A549 (cell line): ENCODE data around the gene SAP130. TPM values are rescaled to one million over a fixed set of nuclear protein-coding genes. Genes with fewer than 3 reads are reported as not detected.

Experiments used
- ATAC-seq, 2 experiments: fragments of 200-7000 bp in 1 of 2; fragments of >200 bp in 1 of 2; cut with Nextera tagmentation in 1 of 2; cut with Tn5 transposase in 1 of 2; 3 replicates each; pipeline versions ENCODE4 v1.8.0 to v1.9.1; 2018 to 2020; ENCODE audit warnings: mild to moderate bottlenecking in 1 of 2, moderate library complexity in 1 of 2
- CTCF ChIA-PET: fragments of 300-600 bp; sonication (Branson Sonifier 250); formaldehyde crosslinking; extraction: SDS; loops from one replicate; lab custom pipeline; 2021; ENCODE audit warnings: antibody characterized with exemption, inconsistent platforms; lab: Yijun Ruan, JAX
- POLR2A ChIA-PET: fragments of 350-600 bp; formaldehyde crosslinking; extraction: SDS; loops from one replicate; lab custom pipeline; 2021; ENCODE audit warnings: antibody characterized with exemption, inconsistent platforms; lab: Yijun Ruan, JAX
- DNase-seq, 2 experiments: peaks; one replicate each; pipeline versions ENCODE4 v3.0.0 to v3.0.0-alpha.2; 2011 to 2016; ENCODE audit warnings: low read depth in 1 of 2, low spot score in 1 of 2
- FAIRE-seq: peaks from 2 replicates; lab custom pipeline; 2011; peaks lifted over from hg19 to GRCh38; lab: Jason Lieb, UNC
- H3K27ac ChIP-seq, 2 experiments: fragments of >200 bp; sonication (Bioruptor Twin); formaldehyde crosslinking; 3 replicates each; pipeline ENCODE4 v1.5.1; 2016 to 2017
- H3K4me1 ChIP-seq: fragments of >200 bp; sonication (Bioruptor Twin); formaldehyde crosslinking; 3 replicates; pipeline ENCODE4 v1.6.1; 2016
- H3K4me2 ChIP-seq: fragments of >200 bp; sonication (Bioruptor Twin); formaldehyde crosslinking; 3 replicates; pipeline ENCODE4 v1.6.1; 2016
- H3K4me3 ChIP-seq: fragments of >200 bp; sonication (Bioruptor Twin); formaldehyde crosslinking; 3 replicates; pipeline ENCODE4 v1.5.1; 2016
- H3K9me3 ChIP-seq: fragments of >200 bp; sonication (Bioruptor Twin); formaldehyde crosslinking; 3 replicates; pipeline ENCODE4 v1.6.1; 2016
- ATOH8 ChIP-seq: fragments of 250-450 bp; sonication (Bioruptor Pico); IDR thresholded peaks from 2 replicates; pipeline ENCODE4 v1.5.0; 2020; ENCODE audit warnings: low read depth, mild to moderate bottlenecking, moderate library complexity
- BHLHE40 ChIP-seq: IDR thresholded peaks from 2 replicates; pipeline ENCODE4 v1.6.1; 2012; ENCODE audit warnings: low read depth, low read length, inconsistent platforms
- CBX2 ChIP-seq: fragments of 200-600 bp; sonication (generic); IDR thresholded peaks from 2 replicates; pipeline ENCODE4 v1.6.1; 2016; ENCODE audit warnings: low read depth, mild to moderate bottlenecking, borderline replicate concordance
- CHD4 ChIP-seq: fragments of 200-600 bp; sonication (generic); IDR thresholded peaks from 2 replicates; pipeline ENCODE4 v1.6.1; 2016; ENCODE audit warnings: antibody characterized with exemption, mild to moderate bottlenecking, borderline replicate concordance
- CTCF ChIP-seq: fragments of >200 bp; sonication (Bioruptor Twin); formaldehyde crosslinking; IDR thresholded peaks from 3 replicates; pipeline ENCODE4 v1.5.1; 2016
- EP300 ChIP-seq, 2 experiments: fragments of >200 bp; sonication (Bioruptor Twin); formaldehyde crosslinking; IDR thresholded peaks; 2 replicates in 1 of 2; 3 replicates in 1 of 2; pipeline ENCODE4 v1.6.1; 2016 to 2017
- HOXB13 ChIP-seq: fragments of 250-450 bp; sonication (Bioruptor Pico); IDR thresholded peaks from 2 replicates; pipeline ENCODE4 v1.5.0; 2020; ENCODE audit warnings: low read depth, mild to moderate bottlenecking, moderate library complexity
- JUN ChIP-seq, 2 experiments: fragments of >200 bp; sonication (Bioruptor Twin); formaldehyde crosslinking; IDR thresholded peaks; 2 replicates in 1 of 2; 3 replicates in 1 of 2; pipeline ENCODE4 v1.6.1; 2016 to 2017
- JUNB ChIP-seq: fragments of >200 bp; sonication (Bioruptor Twin); formaldehyde crosslinking; IDR thresholded peaks from 2 replicates; pipeline ENCODE4 v1.6.1; 2016
- KDM1A ChIP-seq: fragments of 200-600 bp; sonication (generic); IDR thresholded peaks from 2 replicates; pipeline ENCODE4 v1.6.1; 2016; ENCODE audit warnings: low read depth, mild to moderate bottlenecking
- PHF8 ChIP-seq: fragments of 200-600 bp; sonication (generic); IDR thresholded peaks from 2 replicates; pipeline ENCODE4 v1.6.1; 2016; ENCODE audit warnings: low read depth, mild to moderate bottlenecking, antibody characterized with exemption, moderate library complexity, borderline replicate concordance
- REST ChIP-seq: fragments of 200-600 bp; sonication (generic); IDR thresholded peaks from 2 replicates; pipeline ENCODE4 v1.6.1; 2016; ENCODE audit warnings: antibody characterized with exemption, mild to moderate bottlenecking, moderate library complexity
- RNF2 ChIP-seq: fragments of 200-600 bp; sonication (generic); IDR thresholded peaks from 2 replicates; pipeline ENCODE4 v1.6.1; 2016; ENCODE audit warnings: low read depth, mild to moderate bottlenecking, antibody characterized with exemption, moderate library complexity, borderline replicate concordance
- SREBF2 ChIP-seq: fragments of 450-650 bp; IDR thresholded peaks from 2 replicates; pipeline ENCODE4 v1.6.1; 2014; ENCODE audit warnings: mild to moderate bottlenecking, moderate library complexity
- TFCP2L1 ChIP-seq: fragments of 250-450 bp; sonication (Bioruptor Pico); IDR thresholded peaks from 2 replicates; pipeline ENCODE4 v1.5.0; 2021; ENCODE audit warnings: mild to moderate bottlenecking
- WGBS: methylation state at CpG from one replicate; pipeline ENCODE4 v1.1.6; 2017; ENCODE audit errors: missing lambda C conversion rate; 5-methylcytosine and 5-hydroxymethylcytosine counted together
- polyA plus RNA-seq, 4 experiments: library from polyadenylated mRNA; depleted of rRNA in 3 of 4; stranded (reverse); fragments of >200 nt; fragmentation: RNase III in 1 of 4; extraction: RNeasy Plus Mini Kit Qiagen cat#74134 plus additional on column Dnase treatment in 1 of 4; gene quantifications; 2 replicates in 3 of 4; 3 replicates in 1 of 4; pipeline ENCODE4 v1.2.3, GENCODE V29; 2011 to 2017
- small RNA-seq, 6 experiments: library from RNA; depleted of rRNA; stranded (forward); fragments of <200 nt; gene quantifications; one replicate each; pipeline ENCODE3, GENCODE V24; 2012

Gene SAP130
- polyA plus RNA-seq, 2 of the 4 experiments (the other 2 are of a cell fraction), result 13.9 to 15.1 TPM

- Histone ChIP-seq H3K4me2 (no peak overlapping the region), H3K4me3 (no peak overlapping the region), H3K27ac (no peak overlapping the region), H3K9me3 (no peaks in the 10 kb centered on the region), H3K4me1 (peaks cover 14% of the 10 kb centered on the region)
- ChIA-PET POLR2A (no interaction called here), CTCF (no interaction called here)
- WGBS, result 59% methylated on average over 5 of the region's 5 CpGs
- TF ChIP-seq TFCP2L1 (CRISPR knock-in tag) (no peak), KDM1A (no peak), ATOH8 (CRISPR knock-in tag) (no peak), HOXB13 (CRISPR knock-in tag) (no peak), SREBF2 (no peak), PHF8 (no peak), JUN (IDR thresholded peaks at IDR 0.05) (no peak), CTCF (no peak), CHD4 (no peak), EP300 (IDR thresholded peaks at IDR 0.05) (no peak), RNF2 (no peak), REST (no peak), BHLHE40 (no peak), JUNB (no peak), CBX2 (no peak)
- ATAC-seq (no peak), FAIRE-seq (no peak), DNase-seq (no peak)
Observed at GRCh38 chr2:127891811-127892210, 136.0 kb downstream of the SAP130 start.

Small RNAs within 50 kb of the gene (small RNA-seq; reads per million reads assigned to genes)
- gene AC012306.1, result 0 reads per million in 6 experiments
- 0 reads per million in 6 experiments for gene AC108059.3
- 0 reads per million in 6 experiments for gene RF00019

Other genes with a start within 250 kb of the SAP130 start
- gene WDR33, start 216.9 kb downstream of the SAP130 start, polyA plus RNA-seq (2011; rRNA removed), result 52.1 and 67.1 TPM in 2 replicates
- gene WDR33, start 216.9 kb downstream of the SAP130 start, polyA plus RNA-seq (2017; fragmentation: RNase III; extraction: RNeasy Plus Mini Kit Qiagen cat#74134 plus additional on column Dnase treatment), result 21.1 to 21.3 TPM (median 21.3 TPM) in 3 replicates
- gene POLR2D, start 169.9 kb downstream of the SAP130 start, polyA plus RNA-seq (2011; rRNA removed), result 27.0 and 33.9 TPM in 2 replicates
- 33.8 to 39.5 TPM (median 35.7 TPM) in 3 replicates for gene POLR2D, start 169.9 kb downstream of the SAP130 start, polyA plus RNA-seq (2017; fragmentation: RNase III; extraction: RNeasy Plus Mini Kit Qiagen cat#74134 plus additional on column Dnase treatment)
- gene AMMECR1L, start 142.1 kb downstream of the SAP130 start, polyA plus RNA-seq (2011; rRNA removed), result 23.0 and 23.6 TPM in 2 replicates
- gene AMMECR1L, start 142.1 kb downstream of the SAP130 start, polyA plus RNA-seq (2017; fragmentation: RNase III; extraction: RNeasy Plus Mini Kit Qiagen cat#74134 plus additional on column Dnase treatment), result 15.5 to 15.9 TPM (median 15.6 TPM) in 3 replicates
- 52.2 and 56.4 TPM in 2 replicates for gene UGGT1, start 63.1 kb upstream of the SAP130 start, polyA plus RNA-seq (2011; rRNA removed)
- gene UGGT1, start 63.1 kb upstream of the SAP130 start, polyA plus RNA-seq (2017; fragmentation: RNase III; extraction: RNeasy Plus Mini Kit Qiagen cat#74134 plus additional on column Dnase treatment), result 22.4 to 26.5 TPM (median 24.2 TPM) in 3 replicates